IMR-90 (cell line): Measurements from ENCODE around the gene CUBN. TPM values are rescaled to one million over a fixed set of nuclear protein-coding genes. Genes with fewer than 3 reads are reported as not detected.

ENCODE experiments used
- ATAC-seq: fragments of 200-7000 bp; cut with Tn5 transposase; 2 replicates; pipeline ENCODE4 v1.9.1; 2020; ENCODE audit warnings: low read depth, mild to moderate bottlenecking, moderate library complexity
- BruUV-seq: library from RNA; stranded (reverse); fragments of 400-500 nt; replicated peaks from 2 replicates; lab custom pipeline; 2021; lab: Mats Ljungman, UMichigan
- CTCF ChIA-PET: fragments of 300-600 bp; formaldehyde crosslinking; extraction: SDS; loops from one replicate; lab custom pipeline; 2021; ENCODE audit warnings: antibody characterized with exemption; lab: Yijun Ruan, JAX
- POLR2A ChIA-PET: fragments of 300-600 bp; sonication (Branson Sonifier 250); formaldehyde crosslinking; loops from one replicate; lab custom pipeline; 2022; ENCODE audit warnings: antibody characterized with exemption; ENCODE audit not compliant: unreplicated experiment; lab: Charles Lee
- DNase-seq: peaks from one replicate; pipeline ENCODE4 v3.0.0; 2013
- H2AFZ ChIP-seq: replicated peaks from 2 replicates; pipeline ENCODE3; 2013; ENCODE audit warnings: low read length, mild to moderate bottlenecking; ENCODE audit not compliant: poor library complexity
- H2AK5ac ChIP-seq: 2 replicates; pipeline ENCODE4 v1.6.1; 2013; ENCODE audit warnings: low read depth, low read length, inconsistent platforms
- H2AK9ac ChIP-seq: replicated peaks from 2 replicates; pipeline ENCODE3; 2013; ENCODE audit warnings: mild to moderate bottlenecking, low read depth, low read length, moderate library complexity; ENCODE audit not compliant: poor library complexity
- H2BK120ac ChIP-seq: 2 replicates; pipeline ENCODE4 v1.6.1; 2013; ENCODE audit warnings: low read depth, low read length, inconsistent platforms
- H2BK15ac ChIP-seq: 3 replicates; pipeline ENCODE4 v1.6.1; 2013; ENCODE audit warnings: low read depth, low read length, inconsistent platforms
- H2BK20ac ChIP-seq: 2 replicates; pipeline ENCODE4 v1.6.1; 2013; ENCODE audit warnings: low read depth, mild to moderate bottlenecking, inconsistent platforms, low read length, moderate library complexity
- H2BK5ac ChIP-seq: 2 replicates; pipeline ENCODE4 v1.6.1; 2013; ENCODE audit warnings: mild to moderate bottlenecking, low read depth, low read length, inconsistent platforms; ENCODE audit not compliant: poor library complexity, severe bottlenecking
- H3K14ac ChIP-seq: replicated peaks from 2 replicates; pipeline ENCODE4 v1.6.1; 2013; ENCODE audit warnings: low read depth, low read length, inconsistent platforms
- H3K18ac ChIP-seq: 2 replicates; pipeline ENCODE4 v1.6.1; 2013; ENCODE audit warnings: low read depth, low read length, control low read depth
- H3K23ac ChIP-seq: 2 replicates; pipeline ENCODE4 v1.6.1; 2013; ENCODE audit warnings: low read depth, low read length, inconsistent platforms
- H3K27ac ChIP-seq: 2 replicates; pipeline ENCODE4 v1.5.1; 2013; ENCODE audit warnings: mild to moderate bottlenecking, control low read depth, low read length; ENCODE audit not compliant: insufficient read depth
- H3K27me3 ChIP-seq: 2 replicates; pipeline ENCODE4 v1.6.1; 2013; ENCODE audit warnings: low read length; ENCODE audit not compliant: control insufficient read depth, insufficient read depth
- H3K36me3 ChIP-seq: 2 replicates; pipeline ENCODE4 v1.6.1; 2013; ENCODE audit warnings: low read length, mixed read lengths; ENCODE audit not compliant: control insufficient read depth, insufficient read depth
- H3K4ac ChIP-seq: 2 replicates; pipeline ENCODE4 v1.6.1; 2013; ENCODE audit warnings: low read depth, low read length, inconsistent platforms
- H3K4me1 ChIP-seq: 2 replicates; pipeline ENCODE4 v1.6.1; 2013; ENCODE audit warnings: low read length, mixed read lengths; ENCODE audit not compliant: control insufficient read depth, insufficient read depth
- H3K4me2 ChIP-seq: 2 replicates; pipeline ENCODE4 v1.6.1; 2013; ENCODE audit warnings: low read depth, mild to moderate bottlenecking, control low read depth, low read length, moderate library complexity
- H3K4me3 ChIP-seq: 2 replicates; pipeline ENCODE4 v1.5.1; 2013; ENCODE audit warnings: low read depth, mild to moderate bottlenecking, control low read depth, low read length, moderate library complexity; ENCODE audit not compliant: insufficient read depth
- H3K56ac ChIP-seq: 2 replicates; pipeline ENCODE4 v1.6.1; 2013; ENCODE audit warnings: low read length, inconsistent platforms; ENCODE audit not compliant: insufficient read depth; ENCODE audit errors: extremely low read depth
- H3K79me1 ChIP-seq, 2 experiments: 2 replicates each; pipeline ENCODE4 v1.6.1; 2013; ENCODE audit warnings: low read length in 2 of 2, inconsistent platforms in 1 of 2, low read depth in 1 of 2
- H3K9ac ChIP-seq: 2 replicates; pipeline ENCODE4 v1.6.1; 2013; ENCODE audit warnings: low read depth, low read length, control low read depth
- H3K9me1 ChIP-seq: 2 replicates; pipeline ENCODE4 v1.6.1; 2013; ENCODE audit warnings: low read length, inconsistent platforms; ENCODE audit not compliant: insufficient read depth
- H3K9me3 ChIP-seq: 2 replicates; pipeline ENCODE4 v1.6.1; 2013; ENCODE audit warnings: low read length; ENCODE audit not compliant: control insufficient read depth, insufficient read depth
- H4K20me1 ChIP-seq: 2 replicates; pipeline ENCODE4 v1.6.1; 2013; ENCODE audit warnings: low read length, inconsistent platforms; ENCODE audit not compliant: insufficient read depth
- H4K5ac ChIP-seq: 2 replicates; pipeline ENCODE4 v1.6.1; 2013; ENCODE audit warnings: mild to moderate bottlenecking, low read depth, low read length, control low read depth
- H4K8ac ChIP-seq, 2 experiments: 2 replicates each; pipeline ENCODE4 v1.6.1; 2013; ENCODE audit warnings: low read depth in 2 of 2, low read length in 2 of 2, control low read depth in 1 of 2, inconsistent platforms in 1 of 2
- H4K91ac ChIP-seq: 2 replicates; pipeline ENCODE4 v1.6.1; 2013; ENCODE audit warnings: low read depth, low read length, inconsistent platforms; ENCODE audit not compliant: insufficient read depth
- MAFK ChIP-seq: IDR thresholded peaks from 2 replicates; pipeline ENCODE4 v1.6.1; 2012; ENCODE audit warnings: low read depth, low read length, improper control_type of control experiment
- MAZ ChIP-seq: IDR thresholded peaks from 2 replicates; pipeline ENCODE4 v1.6.1; 2012; ENCODE audit warnings: low read depth, mild to moderate bottlenecking, low read length, improper control_type of control experiment, moderate library complexity, borderline replicate concordance
- NFE2L2 ChIP-seq: fragments of 150-350 bp; IDR thresholded peaks from 2 replicates; pipeline ENCODE4 v1.6.1; 2016; ENCODE audit warnings: low read depth, mild to moderate bottlenecking, low read length
- POLR2A ChIP-seq: IDR thresholded peaks from 2 replicates; pipeline ENCODE4 v1.6.1; 2012; ENCODE audit warnings: mild to moderate bottlenecking, low read depth, low read length
- RAD21 ChIP-seq: IDR thresholded peaks from 2 replicates; pipeline ENCODE4 v1.6.1; 2012; ENCODE audit warnings: low read length, improper control_type of control experiment
- RCOR1 ChIP-seq: IDR thresholded peaks from 2 replicates; pipeline ENCODE4 v1.6.1; 2012; ENCODE audit warnings: mild to moderate bottlenecking, low read length, improper control_type of control experiment; ENCODE audit not compliant: insufficient replicate concordance
- RFX5 ChIP-seq: IDR thresholded peaks from 2 replicates; pipeline ENCODE4 v1.8.0; 2012; ENCODE audit warnings: low read depth, mild to moderate bottlenecking, low read length, moderate library complexity
- WGBS, 2 experiments: methylation state at CpG; one replicate each; pipeline versions ENCODE4 v1.1.5 to v1.1.7; 2013; ENCODE audit warnings: missing lambda C conversion rate in 2 of 2; ENCODE audit not compliant: insufficient read length in 1 of 2; ENCODE audit errors: extremely low coverage in 2 of 2; 5-methylcytosine and 5-hydroxymethylcytosine counted together
- dilution Hi-C: fragments of 300-500 bp; cut with HindIII; formaldehyde crosslinking; loops from one replicate; pipeline ENCODE4 v1.14.3; 2018; ENCODE audit warnings: low sequenced_read_pairs; ENCODE audit not compliant: unreplicated experiment
- in situ Hi-C: fragments of 300-500 bp; cut with MboI; formaldehyde crosslinking; loops from 3 replicates; pipeline ENCODE4 v1.14.3; 2019; ENCODE audit warnings: low sequenced_read_pairs, inconsistent platforms, mixed read lengths
- intact Hi-C: fragments of 100-400 bp; cut with micrococcal nuclease; formaldehyde crosslinking; loops from 2 replicates; pipeline ENCODE4 v1.10.0; 2022
- polyA plus RNA-seq, 3 experiments: library from polyadenylated mRNA; depleted of rRNA; stranded (reverse); fragments of >200 nt; gene quantifications; 2 replicates each; pipeline ENCODE4 v1.2.3, GENCODE V29; 2012; ENCODE audit warnings: low replicate concordance in 1 of 3
- total RNA-seq: library from RNA; depleted of rRNA; stranded (reverse); fragments of >200 nt; gene quantifications from 2 replicates; pipeline ENCODE4 v1.2.3, GENCODE V29; 2012

The CUBN gene
- total and polyA plus RNA-seq, 2 of the 4 experiments (the other 2 are of a cell fraction): 0.19 to 0.54 TPM

GRCh38 chr10:16795410-16796073 lies 334.1 kb downstream of the CUBN start:
- no peak overlapping the region for H4K5ac ChIP-seq
- 100% methylated on average over 1 of the region's 9 CpGs; no CpG with 5 or more reads in 1 of the 2 experiments for WGBS, 2 experiments
- H3K9me1 ChIP-seq: peaks cover 5% of the 10 kb centered on the region; the same call in 1 of the 2 replicates
- no peak overlapping the region for H2BK20ac ChIP-seq
- no peak overlapping the region for H2AK9ac ChIP-seq
- in situ Hi-C loops: no loop called here
- intact Hi-C loops: no loop called here
- H2AK5ac ChIP-seq: no peak overlapping the region
- no peak overlapping the region for H3K4me2 ChIP-seq
- H3K4ac ChIP-seq: no peak overlapping the region
- H3K56ac ChIP-seq: no peak overlapping the region
- no peak overlapping the region for H3K4me3 ChIP-seq
- H3K14ac ChIP-seq: no peak overlapping the region
- no peak overlapping the region for H2BK15ac ChIP-seq
- no peak overlapping the region for H3K23ac ChIP-seq
- H4K20me1 ChIP-seq: peaks cover 36% of the 10 kb centered on the region
- H3K9me3 ChIP-seq: no peaks in the 10 kb centered on the region
- no peaks in the 10 kb centered on the region for H3K36me3 ChIP-seq
- no peak overlapping the region for H4K91ac ChIP-seq
- H2BK120ac ChIP-seq: no peak overlapping the region
- no peak overlapping the region for H3K9ac ChIP-seq
- H2BK5ac ChIP-seq: no peak overlapping the region
- DNase-seq (no peak), ATAC-seq (no peak)
- CTCF ChIA-PET: interaction anchor here (0.6 to 0.7 kb wide), 3 partner anchors 374 to 476 kb away, joined by 3 to 4 read pairs (median 3); no protein-coding TSS in a partner anchor
- POLR2A ChIA-PET: no interaction called here
- TF ChIP-seq MAZ (no peak), RAD21 (no peak), RCOR1 (no peak), MAFK (no peak), RFX5 (no peak), POLR2A (no peak), NFE2L2 (no peak)
- no peak overlapping the region for H4K8ac ChIP-seq
- dilution Hi-C loops: no loop called here
- no TSS peak for BruUV-seq
- peaks cover 14 to 66% of the 10 kb centered on the region in 2 experiments for H3K79me1 ChIP-seq
- no peak overlapping the region for H3K18ac ChIP-seq
- H3K27me3 ChIP-seq: no peaks in the 10 kb centered on the region
- 0 out of 2 replicates have a peak, but pooled peaks cover 1% of the 10 kb centered on the region for H3K4me1 ChIP-seq
- no peak overlapping the region for H3K27ac ChIP-seq
- H2AFZ ChIP-seq: no peak overlapping the region
